Measurements from ENCODE around the gene KCTD1. TPM values are rescaled to one million over a fixed set of nuclear protein-coding genes. Genes with fewer than 3 reads are reported as not detected.
A peak's percentile ranks its signal among the peaks of the same experiment; 100 is the strongest.

The KCTD1 gene
- total RNA-seq, 1 donor from 2014 or later: 29.5 TPM

- no peaks in the 10 kb centered on the region for H3K9me3 Mint-ChIP-seq (ENCODE audit: low read depth)
- peak overlapping the region; percentile 94 for H3K27ac Mint-ChIP-seq
- H3K4me3 Mint-ChIP-seq (ENCODE audit: low read depth): peak overlapping the region; percentile 73
- H3K36me3 Mint-ChIP-seq (ENCODE audit: insufficient read depth): no peaks in the 10 kb centered on the region
- H3K4me1 Mint-ChIP-seq (ENCODE audit: low read depth): peaks cover 11% of the 10 kb centered on the region
- TF ChIP-seq CTCF (IDR thresholded peaks at IDR 0.05; ENCODE audit: unreplicated experiment): no peak
- peaks cover 19% of the 10 kb centered on the region for H3K27me3 Mint-ChIP-seq
- no peak for DNase-seq (ENCODE audit: low spot score, unreplicated experiment)
These were observed 27.5 kb upstream of the KCTD1 start for GRCh38 chr18:26575865-26576217.

DNA sequence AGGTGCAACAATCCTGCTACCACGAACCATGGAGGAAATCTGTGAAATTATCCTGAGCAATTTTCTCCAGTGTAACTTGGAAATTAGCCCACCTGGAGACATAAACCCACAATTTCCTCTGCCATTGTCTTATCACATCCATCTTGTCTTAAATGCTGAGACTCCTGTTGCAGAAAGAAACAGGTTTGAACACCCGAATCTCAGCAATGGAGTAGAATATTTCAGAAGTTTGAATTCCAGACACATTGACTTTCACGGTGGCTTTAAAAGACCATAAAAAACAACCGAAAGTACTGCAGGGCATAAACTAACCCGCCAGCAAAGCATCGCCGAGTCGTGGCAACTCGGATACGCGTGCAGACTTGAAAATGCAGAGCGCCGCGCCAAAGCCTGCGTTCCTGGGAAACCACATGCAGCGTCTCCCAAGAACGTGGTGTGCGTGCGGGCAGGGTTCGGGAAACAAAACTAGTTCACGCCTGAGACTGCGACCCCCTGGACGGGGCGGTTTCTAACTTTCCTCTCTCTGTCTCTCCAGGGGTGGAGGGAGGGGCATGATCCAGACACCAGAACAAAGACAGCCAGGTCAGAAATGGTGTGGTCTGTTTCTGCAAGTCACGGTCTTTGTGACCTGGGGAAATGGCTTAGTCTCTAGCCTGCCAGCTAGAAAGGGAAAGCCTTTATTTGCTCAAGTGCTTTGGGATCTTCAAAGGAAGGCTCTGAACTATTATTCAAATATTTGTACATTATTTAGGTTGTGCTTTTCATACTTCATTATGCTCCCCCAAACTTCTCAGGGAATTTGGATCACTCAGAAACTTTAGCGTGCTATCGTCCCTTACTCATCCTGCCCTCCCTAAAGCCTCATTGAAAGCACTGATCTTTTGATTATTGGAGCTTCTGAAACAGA is 26.9 kb upstream of the KCTD1 start:
- Mint-ChIP-seq H3K36me3 (ENCODE audit: insufficient read depth) (no peaks in the 10 kb centered on the region), H3K27me3 (peaks cover 19% of the 10 kb centered on the region), H3K4me3 (ENCODE audit: low read depth) (peak overlapping the region; percentile 73), H3K27ac (peak overlapping the region; percentile 94), H3K9me3 (ENCODE audit: low read depth) (no peaks in the 10 kb centered on the region), H3K4me1 (ENCODE audit: low read depth) (peaks cover 11% of the 10 kb centered on the region)
- no peak for TF ChIP-seq CTCF (IDR thresholded peaks at IDR 0.05; ENCODE audit: unreplicated experiment)
- DNase-seq (ENCODE audit: low spot score, unreplicated experiment): peak; percentile 15

DNA sequence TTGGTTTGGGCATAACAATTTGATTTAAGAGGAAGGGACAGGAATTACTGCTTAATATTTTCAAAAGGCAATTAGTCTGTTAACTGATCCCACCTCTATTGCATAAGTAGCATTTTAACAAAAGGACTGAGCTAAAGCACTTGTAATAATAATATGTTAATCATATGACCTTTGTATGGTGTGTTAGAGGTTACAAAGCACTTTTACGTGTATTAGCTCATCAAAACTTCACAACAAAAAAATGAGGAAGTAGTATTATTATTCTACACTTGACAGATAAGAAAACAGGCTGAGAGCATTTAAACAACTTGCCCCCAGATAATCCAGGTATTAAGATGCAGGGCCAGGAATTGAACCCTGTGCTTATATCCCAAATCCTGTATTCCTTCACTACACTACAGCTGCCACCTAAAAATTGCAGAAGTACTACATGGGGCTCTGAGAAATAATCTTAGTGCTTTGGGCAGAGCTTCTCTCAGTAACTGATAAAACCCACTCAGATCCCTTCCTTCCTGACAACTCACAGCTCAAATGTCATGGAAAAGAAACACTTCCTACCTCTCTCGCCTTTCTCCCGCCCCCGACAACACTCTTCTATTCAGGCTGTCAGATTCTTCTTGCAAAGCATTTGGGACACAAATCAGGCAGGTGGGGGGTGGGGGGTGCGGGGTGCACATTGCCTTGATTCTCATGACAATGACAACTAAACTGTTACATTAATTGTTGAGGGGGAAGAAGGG is 20.7 kb upstream of the KCTD1 start:
- no peak for TF ChIP-seq CTCF (IDR thresholded peaks at IDR 0.05; ENCODE audit: unreplicated experiment)
- no peaks in the 10 kb centered on the region for H3K9me3 Mint-ChIP-seq (ENCODE audit: low read depth)
- no peak for DNase-seq (ENCODE audit: low spot score, unreplicated experiment)
- no peak overlapping the region for H3K4me3 Mint-ChIP-seq (ENCODE audit: low read depth)
- peaks cover 3% of the 10 kb centered on the region for H3K27me3 Mint-ChIP-seq
- H3K4me1 Mint-ChIP-seq (ENCODE audit: low read depth): peaks cover 5% of the 10 kb centered on the region
- no peak overlapping the region for H3K27ac Mint-ChIP-seq
- no peaks in the 10 kb centered on the region for H3K36me3 Mint-ChIP-seq (ENCODE audit: insufficient read depth)

GRCh38 chr18:26568513-26568912 is 20.2 kb upstream of the KCTD1 start:
- no peaks in the 10 kb centered on the region for H3K9me3 Mint-ChIP-seq (ENCODE audit: low read depth)
- H3K4me3 Mint-ChIP-seq (ENCODE audit: low read depth): no peak overlapping the region
- DNase-seq (ENCODE audit: low spot score, unreplicated experiment): no peak
- no peak for TF ChIP-seq CTCF (IDR thresholded peaks at IDR 0.05; ENCODE audit: unreplicated experiment)
- H3K36me3 Mint-ChIP-seq (ENCODE audit: insufficient read depth): no peaks in the 10 kb centered on the region
- peaks cover 3% of the 10 kb centered on the region for H3K27me3 Mint-ChIP-seq
- H3K4me1 Mint-ChIP-seq (ENCODE audit: low read depth): peaks cover 5% of the 10 kb centered on the region
- H3K27ac Mint-ChIP-seq: no peak overlapping the region

DNA sequence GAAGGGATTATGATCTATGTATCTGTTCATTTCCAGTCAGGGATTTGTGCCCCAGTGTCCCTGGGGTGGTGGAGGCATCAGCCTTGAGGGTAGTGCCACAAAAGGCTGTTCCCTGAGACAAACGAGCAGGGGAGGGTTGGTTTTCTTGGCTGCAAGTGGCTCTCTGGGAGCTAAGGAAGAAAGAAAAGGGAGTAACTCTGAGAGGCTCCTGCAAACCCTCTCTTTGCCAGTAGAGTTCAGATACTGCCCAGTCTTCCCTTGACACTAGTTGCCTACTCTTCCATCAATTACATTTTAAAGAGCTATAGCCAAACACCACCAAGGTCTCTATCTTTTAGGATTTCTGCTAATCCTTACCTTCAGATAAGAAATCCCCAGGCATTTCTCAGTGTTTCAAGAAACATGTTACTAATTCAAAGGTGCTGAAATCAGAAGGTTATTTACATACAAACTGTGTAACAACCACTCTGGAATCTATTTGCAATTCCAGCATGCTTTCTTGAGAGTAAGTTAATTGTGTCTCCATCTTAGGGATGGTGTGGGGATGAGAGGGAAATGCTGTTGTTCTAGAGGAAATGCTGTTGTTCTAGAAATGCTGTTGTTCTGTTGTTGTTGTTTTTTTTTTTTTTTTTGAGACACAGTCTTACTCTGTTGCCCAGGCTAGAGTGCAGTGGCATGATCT is 18.7 kb upstream of the KCTD1 start:
- Mint-ChIP-seq H3K4me3 (ENCODE audit: low read depth) (no peak overlapping the region), H3K9me3 (ENCODE audit: low read depth) (peaks cover 7% of the 10 kb centered on the region), H3K27ac (no peak overlapping the region), H3K4me1 (ENCODE audit: low read depth) (peaks cover 5% of the 10 kb centered on the region), H3K36me3 (ENCODE audit: insufficient read depth) (peaks cover 2% of the 10 kb centered on the region), H3K27me3 (peaks cover 3% of the 10 kb centered on the region)
- TF ChIP-seq CTCF (IDR thresholded peaks at IDR 0.05; ENCODE audit: unreplicated experiment): no peak
- DNase-seq (ENCODE audit: low spot score, unreplicated experiment): no peak

Measured in progenitor cell of endocrine pancreas (in vitro differentiated cells).